Fibroblast of pulmonary artery (primary cell): ENCODE data around the gene RAP1B.

Source experiments
- DNase-seq: peaks from one replicate; pipeline ENCODE4 v3.0.0-alpha.2; 2010; ENCODE audit warnings: low read depth
- H3K4me3 ChIP-seq: replicated peaks from 2 replicates; pipeline ENCODE4 v1.5.1; 2011; ENCODE audit warnings: low read depth, mild to moderate bottlenecking, control low read depth, low read length, moderate library complexity
- CTCF ChIP-seq: IDR thresholded peaks from 2 replicates; pipeline ENCODE4 v1.5.1; 2011; ENCODE audit warnings: mild to moderate bottlenecking, control low read depth, low read length, inconsistent platforms; ENCODE audit errors: missing control alignments

The RAP1B gene

GRCh38 chr12:68609998-68610369 lies 715 bp upstream of the RAP1B start:
- DNase-seq, result peak; percentile 53
- no peak for TF ChIP-seq CTCF

GRCh38 chr12:68611094-68611805 lies 551 bp downstream of the RAP1B start:
- no peak for TF ChIP-seq CTCF
- peak overlapping the region; percentile 80 for H3K4me3 ChIP-seq
- peak; percentile 81 for DNase-seq

More at GRCh38 chr12:68609998-68610369, 715 bp upstream of the RAP1B start:
- H3K4me3 ChIP-seq, result peak overlapping the region; percentile 64

GRCh38 chr12:68611806-68612160 lies 1.1 kb downstream of the RAP1B start:
- DNase-seq, result no peak
- TF ChIP-seq CTCF, result no peak
- peak overlapping the region; percentile 80 for H3K4me3 ChIP-seq

- no peak for TF ChIP-seq CTCF
- H3K4me3 ChIP-seq, result peak overlapping the region; percentile 80
- DNase-seq, result peak; percentile 46
Observed at GRCh38 chr12:68612202-68612601, 1.5 kb downstream of the RAP1B start.

- H3K4me3 ChIP-seq, result peak overlapping the region; percentile 80
- TF ChIP-seq CTCF, result no peak
- DNase-seq, result no peak
Observed at GRCh38 chr12:68612697-68613096, 2.0 kb downstream of the RAP1B start.

GRCh38 chr12:68613209-68613904 lies 2.7 kb downstream of the RAP1B start:
- peak overlapping the region; percentile 80 for H3K4me3 ChIP-seq
- TF ChIP-seq CTCF, result no peak
- DNase-seq, result no peak
